Activated CD4-positive, alpha-beta T cell treated with anti-CD3 and anti-CD28 coated beads, Interleukin-2, amount 50 U/mL, for 24 hours (primary cell): ENCODE measurements around the gene COL25A1.
"Not testable (repeated sequence)": the region's sequence is repeated elsewhere in the genome, so short reads cannot be mapped to it uniquely, and the experiment has no call there.

Experiments
- DNase-seq, 2 donors: peaks; one replicate each; pipeline ENCODE4 v3.0.0-alpha.2; 2020; ENCODE audit warnings: low read depth in 1 of 2, low spot score in 1 of 2

COL25A1 gene

GRCh38 chr4:109067508-109068235, 234.8 kb downstream of the COL25A1 start:
- no peak for DNase-seq

- DNase-seq, result no peak
Observed at GRCh38 chr4:109065006-109065405, 237.5 kb downstream of the COL25A1 start.

- DNase-seq, result no peak
Observed at GRCh38 chr4:109053257-109053656, 249.2 kb downstream of the COL25A1 start.

- no peak for DNase-seq
Observed at GRCh38 chr4:109052821-109053220, 249.6 kb downstream of the COL25A1 start.

GRCh38 chr4:109051054-109051453, 251.4 kb downstream of the COL25A1 start:
- DNase-seq, result no peak

GRCh38 chr4:109049926-109050325, 252.5 kb downstream of the COL25A1 start:
- DNase-seq, result no peak

GRCh38 chr4:109046471-109047201, 255.8 kb downstream of the COL25A1 start:
- DNase-seq, result no peak

- DNase-seq, result no peak
Observed at GRCh38 chr4:109044431-109044830, 258.0 kb downstream of the COL25A1 start.

GRCh38 chr4:109043286-109043685, 259.2 kb downstream of the COL25A1 start:
- DNase-seq, result no peak

GRCh38 chr4:109041463-109042360, 260.7 kb downstream of the COL25A1 start:
- no peak for DNase-seq

- DNase-seq, result no peak
Observed at GRCh38 chr4:109040441-109040840, 262.0 kb downstream of the COL25A1 start.

GRCh38 chr4:109037026-109037425, 265.4 kb downstream of the COL25A1 start:
- no peak for DNase-seq

GRCh38 chr4:109033993-109034392, 268.5 kb downstream of the COL25A1 start:
- no peak for DNase-seq

- no peak for DNase-seq
Observed at GRCh38 chr4:109032671-109033070, 269.8 kb downstream of the COL25A1 start.

- DNase-seq, result no peak
Observed at GRCh38 chr4:109029987-109030386, 272.5 kb downstream of the COL25A1 start.

GRCh38 chr4:109027016-109027500, 275.4 kb downstream of the COL25A1 start:
- DNase-seq, result no peak

GRCh38 chr4:109026588-109026987, 275.9 kb downstream of the COL25A1 start:
- no peak for DNase-seq

- DNase-seq, result no peak
Observed at GRCh38 chr4:109025471-109026076, 276.9 kb downstream of the COL25A1 start.

GRCh38 chr4:109022961-109023360, 279.5 kb downstream of the COL25A1 start:
- DNase-seq, result no peak

GRCh38 chr4:109021630-109022029, 280.8 kb downstream of the COL25A1 start:
- not testable (repeated sequence) for DNase-seq

- DNase-seq, result no peak
Observed at GRCh38 chr4:109020861-109021260, 281.6 kb downstream of the COL25A1 start.
